T-cell (primary cell): ENCODE measurements around the gene CLEC18A. TPM values are rescaled to one million over a fixed set of nuclear protein-coding genes. Genes with fewer than 3 reads are reported as not detected.
A peak's percentile ranks its signal among the peaks of the same experiment; 100 is the strongest.

Experiments
- ATAC-seq, 4 experiments: fragments of 200-7000 bp in 3 of 4; fragments of 150-1000 bp in 1 of 4; cut with Tn5 transposase; replicated peaks in 1 of 4; 1 replicate in 3 of 4; 2 replicates in 1 of 4; pipeline ENCODE4 v1.10.0; 2021; ENCODE audit warnings: moderate library complexity in 3 of 4, mild to moderate bottlenecking in 2 of 4, moderate number of reproducible peaks in 1 of 4
- CTCF ChIA-PET, 2 donors: fragments of 300-600 bp; sonication (Branson Sonifier 250); formaldehyde crosslinking; loops; one replicate each; lab custom pipeline; 2022; ENCODE audit warnings: antibody characterized with exemption in 2 of 2; lab: Charles Lee
- POLR2A ChIA-PET, 2 donors: fragments of 300-600 bp; sonication (Branson Sonifier 250); formaldehyde crosslinking; loops; one replicate each; lab custom pipeline; 2022; ENCODE audit warnings: antibody characterized with exemption in 2 of 2; lab: Charles Lee
- DNase-seq, 35 experiments: peaks; one replicate each; pipeline versions ENCODE4 v3.0.0 to v3.0.0-alpha.2; 2013 to 2023
- H3K27ac ChIP-seq: one replicate; pipeline ENCODE4 v1.5.1; 2013; ENCODE audit warnings: low read length
- H3K27me3 ChIP-seq, 2 experiments: replicated peaks in 1 of 2; 1 replicate in 1 of 2; 2 replicates in 1 of 2; pipeline versions ENCODE4 v1.6.1 to v1.7.0; 2013; ENCODE audit warnings: low read length in 1 of 2, mixed read lengths in 1 of 2; ENCODE audit not compliant: control insufficient read depth in 2 of 2, insufficient read depth in 2 of 2; ENCODE audit errors: extremely low read depth in 1 of 2
- H3K36me3 ChIP-seq, 2 donors: 1 replicate in 1 of 2; 2 replicates in 1 of 2; pipeline versions ENCODE4 v1.6.1 to v1.7.0; 2013; ENCODE audit warnings: low read length in 1 of 2; ENCODE audit not compliant: control insufficient read depth in 2 of 2, insufficient read depth in 1 of 2; ENCODE audit errors: extremely low read depth in 1 of 2
- H3K4me1 ChIP-seq, 2 experiments: 1 replicate in 1 of 2; 2 replicates in 1 of 2; pipeline versions ENCODE4 v1.6.1 to v1.7.0; 2013; ENCODE audit warnings: low read length in 2 of 2, mixed read lengths in 1 of 2; ENCODE audit not compliant: insufficient read depth in 2 of 2, control insufficient read depth in 1 of 2; ENCODE audit errors: extremely low read depth in 1 of 2
- H3K4me3 ChIP-seq, 2 donors: 1 replicate in 1 of 2; 2 replicates in 1 of 2; pipeline versions ENCODE4 v1.5.1 to v1.7.0; 2013; ENCODE audit warnings: mild to moderate bottlenecking in 2 of 2, low read length in 1 of 2, moderate library complexity in 1 of 2; ENCODE audit not compliant: control insufficient read depth in 1 of 2; ENCODE audit errors: extremely low read depth in 1 of 2
- H3K9me3 ChIP-seq: 2 replicates; pipeline ENCODE4 v1.7.0; 2013
- H3K27ac Mint-ChIP-seq, 2 donors: one replicate each; pipeline ENCODE4 v1.8.0; 2020 to 2021; ENCODE audit warnings: mild to moderate bottlenecking in 2 of 2, mixed read lengths in 2 of 2
- H3K27me3 Mint-ChIP-seq, 2 donors: one replicate each; pipeline ENCODE4 v1.8.0; 2021 to 2022; ENCODE audit warnings: mixed read lengths in 2 of 2
- H3K36me3 Mint-ChIP-seq: one replicate; pipeline ENCODE4 v1.8.0; 2021; ENCODE audit warnings: mixed read lengths
- H3K4me1 Mint-ChIP-seq, 3 donors: one replicate each; pipeline ENCODE4 v1.8.0; 2020 to 2022; ENCODE audit warnings: mixed read lengths in 3 of 3, mild to moderate bottlenecking in 1 of 3
- H3K4me3 Mint-ChIP-seq, 3 donors: one replicate each; pipeline ENCODE4 v1.8.0; 2020 to 2022; ENCODE audit warnings: mild to moderate bottlenecking in 3 of 3, mixed read lengths in 3 of 3, moderate library complexity in 3 of 3
- H3K9me3 Mint-ChIP-seq, 3 donors: one replicate each; pipeline ENCODE4 v1.8.0; 2020 to 2022; ENCODE audit warnings: mixed read lengths in 3 of 3
- WGBS: methylation state at CpG from one replicate; pipeline ENCODE4 v1.1.5; 2013; ENCODE audit warnings: missing lambda C conversion rate; ENCODE audit not compliant: insufficient coverage; 5-methylcytosine and 5-hydroxymethylcytosine counted together
- total RNA-seq, 35 experiments: library from RNA in 6 of 35; stranded (reverse) in 6 of 35; fragments of 120-200 nt in 1 of 35; gene quantifications; one replicate each; pipeline versions ENCODE4 v1.2.1 to v1.2.4 and lab custom pipeline; 2013 to 2026

CLEC18A gene
- total RNA-seq, 5 donors from 2014 or later (not counting 1 experiment from before 2014, with no cell fraction given), result 2.0 to 3.7 (median 2.8) TPM

GRCh38 chr16:69922200-69922599 lies 28.9 kb upstream of the CLEC18A start:
- Mint-ChIP-seq H3K9me3 (no peaks in the 10 kb centered on the region), H3K27me3 (no peaks in the 10 kb centered on the region), H3K4me1 (no peaks in the 10 kb centered on the region), H3K4me3 (no peak overlapping the region), H3K36me3 (peaks cover 55% of the 10 kb centered on the region), H3K27ac (no peak overlapping the region)
- Histone ChIP-seq H3K4me3 (no peak overlapping the region), H3K36me3 (peaks cover 10 to 36% of the 10 kb centered on the region in 2 donors), H3K4me1 (no peaks in the 10 kb centered on the region), H3K27me3 (no peaks in the 10 kb centered on the region), H3K9me3 (no peaks in the 10 kb centered on the region), H3K27ac (no peak overlapping the region)
- ChIA-PET CTCF (interaction anchor here in 1 of 2 donors (0.7 to 1.0 kb wide), 2 partner anchors 8 to 197 kb away, joined by 3 to 4 read pairs; no protein-coding TSS in a partner anchor), POLR2A (no interaction called here)
- ATAC-seq (no peak), DNase-seq (no peak)
- WGBS, result no CpG with 5 or more reads among the region's 6 CpGs

- H3K4me3 Mint-ChIP-seq, result no peak overlapping the region
- H3K9me3 Mint-ChIP-seq, result no peaks in the 10 kb centered on the region
- Histone ChIP-seq H3K27me3 (no peaks in the 10 kb centered on the region), H3K9me3 (no peaks in the 10 kb centered on the region), H3K4me1 (no peaks in the 10 kb centered on the region), H3K27ac (no peak overlapping the region), H3K36me3 (peaks cover 6 to 31% of the 10 kb centered on the region in 2 donors), H3K4me3 (no peak overlapping the region)
- ChIA-PET CTCF (interaction anchor here in 1 of 2 donors (0.6 kb wide), 1 partner anchor 8 kb away, joined by 7 read pairs; no protein-coding TSS in a partner anchor), POLR2A (no interaction called here)
- H3K27ac Mint-ChIP-seq, result no peak overlapping the region
- WGBS, result no CpG with 5 or more reads among the region's 11 CpGs
- H3K4me1 Mint-ChIP-seq, result no peaks in the 10 kb centered on the region
- DNase-seq, result no peak
- no peaks in the 10 kb centered on the region for H3K27me3 Mint-ChIP-seq
- no peak for ATAC-seq
- H3K36me3 Mint-ChIP-seq, result peaks cover 42% of the 10 kb centered on the region
Observed at GRCh38 chr16:69924041-69924775, 26.9 kb upstream of the CLEC18A start.

GRCh38 chr16:69924777-69925191 lies 26.4 kb upstream of the CLEC18A start:
- DNase-seq (no peak), ATAC-seq (no peak)
- Histone ChIP-seq H3K4me3 (no peak overlapping the region), H3K9me3 (no peaks in the 10 kb centered on the region), H3K4me1 (no peaks in the 10 kb centered on the region), H3K27ac (no peak overlapping the region), H3K36me3 (peaks cover 10 to 36% of the 10 kb centered on the region in 2 donors), H3K27me3 (no peaks in the 10 kb centered on the region)
- ChIA-PET POLR2A (no interaction called here), CTCF (no interaction called here)
- 100% methylated on average over 15 of the region's 19 CpGs for WGBS
- Mint-ChIP-seq H3K27ac (no peak overlapping the region), H3K27me3 (no peaks in the 10 kb centered on the region), H3K4me3 (no peak overlapping the region), H3K4me1 (no peaks in the 10 kb centered on the region), H3K9me3 (no peaks in the 10 kb centered on the region), H3K36me3 (peaks cover 47% of the 10 kb centered on the region)

GRCh38 chr16:69925311-69925710 lies 25.8 kb upstream of the CLEC18A start:
- no peak for ATAC-seq
- ChIA-PET CTCF (no interaction called here), POLR2A (no interaction called here)
- Histone ChIP-seq H3K27me3 (no peaks in the 10 kb centered on the region), H3K4me3 (no peak overlapping the region), H3K4me1 (no peaks in the 10 kb centered on the region), H3K27ac (no peak overlapping the region), H3K9me3 (no peaks in the 10 kb centered on the region), H3K36me3 (peaks cover 11 to 41% of the 10 kb centered on the region in 2 donors)
- Mint-ChIP-seq H3K27me3 (no peaks in the 10 kb centered on the region), H3K27ac (no peak overlapping the region), H3K4me1 (no peaks in the 10 kb centered on the region), H3K9me3 (no peaks in the 10 kb centered on the region), H3K4me3 (peak overlapping the region in 1 of 3 donors; percentile 13), H3K36me3 (peaks cover 48% of the 10 kb centered on the region)
- 90% methylated on average over 4 of the region's 8 CpGs for WGBS
- DNase-seq, result no peak

DNA sequence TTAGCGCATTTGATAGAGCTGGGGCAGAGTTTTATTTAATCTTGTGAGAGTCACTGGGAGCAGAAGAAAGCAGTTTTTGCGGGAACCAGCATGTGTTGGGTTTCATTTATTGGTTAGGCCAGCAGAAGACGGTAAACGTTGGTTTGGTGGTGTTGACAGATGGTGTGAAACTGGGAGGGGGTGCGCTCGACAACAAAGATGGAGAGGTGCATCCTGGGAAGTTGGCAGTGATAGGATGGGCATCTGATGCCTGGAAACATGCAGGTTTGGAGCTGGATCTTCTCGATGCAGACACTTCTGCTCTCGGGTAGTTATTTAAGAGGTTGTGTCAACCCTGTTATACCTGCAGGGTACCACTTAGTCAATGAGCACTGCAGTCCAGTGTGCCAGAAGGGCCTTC lies 24.9 kb upstream of the CLEC18A start:
- peaks cover 14 to 50% of the 10 kb centered on the region in 2 donors for H3K36me3 ChIP-seq
- no peaks in the 10 kb centered on the region for H3K27me3 ChIP-seq
- Mint-ChIP-seq H3K27ac (no peak overlapping the region), H3K4me1 (no peaks in the 10 kb centered on the region), H3K9me3 (no peaks in the 10 kb centered on the region), H3K36me3 (peaks cover 43% of the 10 kb centered on the region), H3K27me3 (no peaks in the 10 kb centered on the region), H3K4me3 (no peak overlapping the region)
- DNase-seq, result no peak
- WGBS, result 88% methylated on average over 7 of the region's 8 CpGs
- H3K9me3 ChIP-seq, result no peaks in the 10 kb centered on the region
- no peaks in the 10 kb centered on the region for H3K4me1 ChIP-seq
- H3K27ac ChIP-seq, result no peak overlapping the region
- H3K4me3 ChIP-seq, result no peak overlapping the region
- no peak for ATAC-seq
- ChIA-PET POLR2A (no interaction called here), CTCF (no interaction called here)

DNA sequence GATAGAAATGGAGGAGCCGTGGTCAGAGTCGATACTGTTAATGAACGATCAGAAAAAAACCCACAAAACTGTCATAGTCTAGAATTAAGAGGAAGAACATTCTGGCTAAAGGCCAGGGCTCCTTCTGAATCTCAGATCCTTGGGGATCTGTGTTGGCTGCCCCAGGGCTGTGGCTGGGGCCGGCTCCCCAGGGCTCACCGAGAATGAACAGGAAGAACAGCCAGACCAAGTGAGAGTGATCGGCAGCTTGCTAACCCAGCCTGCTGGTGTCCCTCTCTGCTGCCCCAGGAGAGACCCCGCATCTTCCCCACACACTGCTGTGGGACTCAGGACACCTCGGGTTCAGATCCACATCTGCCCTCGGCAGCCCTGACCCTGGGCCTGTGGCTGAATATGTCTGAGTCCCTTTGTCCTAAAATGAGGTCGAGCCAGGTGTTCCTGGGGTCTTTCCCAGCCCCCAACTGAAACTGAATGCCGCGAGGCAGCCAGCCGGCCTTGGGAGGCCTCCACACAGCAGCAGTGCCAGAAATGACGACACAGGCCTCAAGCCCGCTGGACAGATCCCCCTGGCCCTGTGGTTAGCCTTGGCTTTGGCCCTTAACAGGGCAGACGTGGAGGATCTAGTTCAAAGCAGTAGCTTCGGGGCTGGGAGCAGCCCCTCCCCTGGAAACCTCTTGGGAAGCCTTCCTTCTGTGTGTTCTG lies 23.9 kb upstream of the CLEC18A start:
- 92% methylated on average over 11 of the region's 17 CpGs for WGBS
- DNase-seq (no peak), ATAC-seq (no peak)
- H3K27me3 Mint-ChIP-seq, result no peaks in the 10 kb centered on the region
- no peak overlapping the region for H3K4me3 ChIP-seq
- H3K9me3 Mint-ChIP-seq, result no peaks in the 10 kb centered on the region
- no peak overlapping the region for H3K4me3 Mint-ChIP-seq
- no peak overlapping the region for H3K27ac Mint-ChIP-seq
- H3K27ac ChIP-seq, result no peak overlapping the region
- H3K4me1 ChIP-seq, result no peaks in the 10 kb centered on the region
- H3K4me1 Mint-ChIP-seq, result no peaks in the 10 kb centered on the region
- H3K27me3 ChIP-seq, result no peaks in the 10 kb centered on the region
- POLR2A ChIA-PET, result no interaction called here
- H3K36me3 ChIP-seq, result peaks cover 16 to 56% of the 10 kb centered on the region in 2 donors
- peaks cover 38% of the 10 kb centered on the region for H3K36me3 Mint-ChIP-seq
- CTCF ChIA-PET, result no interaction called here
- H3K9me3 ChIP-seq, result no peaks in the 10 kb centered on the region
